PC-9 (cell line): ENCODE results near the gene STAT4. TPM values are rescaled to one million over a fixed set of nuclear protein-coding genes. Genes with fewer than 3 reads are reported as not detected.

Source experiments
- BruUV-seq: library from RNA; stranded (reverse); fragments of 400-500 nt; replicated peaks from 2 replicates; lab custom pipeline; 2021; lab: Mats Ljungman, UMichigan
- CTCF ChIA-PET: fragments of 300-600 bp; sonication (Branson Sonifier 250); formaldehyde crosslinking; loops from one replicate; lab custom pipeline; 2022; ENCODE audit warnings: antibody characterized with exemption; lab: Charles Lee
- POLR2A ChIA-PET: fragments of 300-600 bp; sonication (Branson Sonifier 250); formaldehyde crosslinking; loops from one replicate; lab custom pipeline; 2022; ENCODE audit warnings: antibody characterized with exemption; ENCODE audit not compliant: unreplicated experiment; lab: Charles Lee
- DNase-seq, 2 experiments: peaks; one replicate each; pipeline versions ENCODE4 v3.0.0 to v3.0.0-alpha.2; 2015 to 2022; ENCODE audit warnings: mixed read lengths in 1 of 2
- H2AFZ ChIP-seq: fragments of 200-600 bp; sonication (generic); 2 replicates; pipeline ENCODE4 v1.8.1; 2017; ENCODE audit warnings: antibody characterized with exemption
- H3F3A ChIP-seq: fragments of 200-600 bp; sonication (generic); 2 replicates; pipeline ENCODE4 v1.8.1; 2017; ENCODE audit warnings: antibody characterized with exemption, mild to moderate bottlenecking, low read depth; ENCODE audit not compliant: insufficient read depth
- H3K27ac ChIP-seq: fragments of 200-600 bp; sonication (generic); 2 replicates; pipeline ENCODE4 v1.6.1; 2016; ENCODE audit warnings: mixed run types
- H3K27me3 ChIP-seq: fragments of 200-600 bp; sonication (generic); 2 replicates; pipeline ENCODE4 v1.6.1; 2016; ENCODE audit warnings: low read depth, mixed run types; ENCODE audit not compliant: insufficient read depth
- H3K36me3 ChIP-seq: fragments of 200-600 bp; sonication (generic); 2 replicates; pipeline ENCODE4 v1.6.1; 2016; ENCODE audit warnings: low read depth, mixed run types
- H3K4me1 ChIP-seq: fragments of 200-600 bp; sonication (generic); replicated peaks from 2 replicates; pipeline ENCODE4 v1.6.1; 2016; ENCODE audit warnings: mixed run types; ENCODE audit not compliant: insufficient read depth
- H3K4me2 ChIP-seq: fragments of 200-600 bp; sonication (generic); 2 replicates; pipeline ENCODE4 v1.6.1; 2017; ENCODE audit warnings: mixed run types
- H3K4me3 ChIP-seq: fragments of 200-600 bp; sonication (generic); 2 replicates; pipeline ENCODE4 v1.6.1; 2016; ENCODE audit warnings: mixed run types
- H3K79me2 ChIP-seq: fragments of 200-600 bp; sonication (generic); 2 replicates; pipeline ENCODE4 v1.6.1; 2017; ENCODE audit warnings: low read depth, mixed run types
- H3K9me2 ChIP-seq: fragments of 200-600 bp; sonication (generic); 2 replicates; pipeline ENCODE4 v1.8.1; 2017; ENCODE audit warnings: mild to moderate bottlenecking; ENCODE audit not compliant: insufficient read depth
- H3K9me3 ChIP-seq: fragments of 200-600 bp; sonication (generic); 2 replicates; pipeline ENCODE4 v1.8.1; 2016; ENCODE audit warnings: low read depth; ENCODE audit not compliant: insufficient read depth
- H4K20me1 ChIP-seq: fragments of 200-600 bp; sonication (generic); 2 replicates; pipeline ENCODE4 v1.8.1; 2017; ENCODE audit not compliant: insufficient read depth
- CTCF ChIP-seq: fragments of 200-600 bp; sonication (generic); conservative IDR thresholded peaks from 2 replicates; pipeline ENCODE4 v1.6.1; 2017; ENCODE audit warnings: mixed run types, antibody characterized with exemption, mild to moderate bottlenecking, moderate library complexity
- EZH2 ChIP-seq: fragments of 200-600 bp; sonication (generic); IDR thresholded peaks from 2 replicates; pipeline ENCODE4 v1.8.0; 2017; ENCODE audit warnings: antibody characterized with exemption, low read depth
- intact Hi-C: fragments of 100-400 bp; cut with micrococcal nuclease; formaldehyde crosslinking; loops from one replicate; pipeline ENCODE4 v1.10.0; 2022; ENCODE audit not compliant: unreplicated experiment
- total RNA-seq: library from RNA; stranded (reverse); gene quantifications from 2 replicates; pipeline ENCODE4 v1.2.3, GENCODE V29; 2021

Gene STAT4
- total RNA-seq, 1 experiment from 2014 or later: 0.70 TPM

GRCh38 chr2:191012346-191012745 lies 138.4 kb downstream of the STAT4 start:
- H4K20me1 ChIP-seq: no peaks in the 10 kb centered on the region
- peaks cover 21% of the 10 kb centered on the region for H3K79me2 ChIP-seq
- no peak for DNase-seq
- no peaks in the 10 kb centered on the region for H3K27me3 ChIP-seq
- CTCF ChIA-PET: interaction anchor here (0.7 kb wide), 1 partner anchor 233 kb away, joined by 4 read pairs; the partner anchor contains the start of gene MYO1B
- H2AFZ ChIP-seq: no peak overlapping the region
- POLR2A ChIA-PET: interaction anchor here (0.6 kb wide), 1 partner anchor 66 kb away, joined by 3 read pairs; no protein-coding TSS in a partner anchor
- intact Hi-C loops: no loop called here
- no peak overlapping the region for H3K27ac ChIP-seq
- TF ChIP-seq CTCF: no peak
- no peak for TF ChIP-seq EZH2
- peak overlapping the region; percentile 78; the same call in 1 of the 2 replicates for H3K4me3 ChIP-seq
- BruUV-seq: no TSS peak
- no peaks in the 10 kb centered on the region; the same call in 1 of the 2 replicates for H3K36me3 ChIP-seq
- no peaks in the 10 kb centered on the region; the same call in 1 of the 2 replicates for H3F3A ChIP-seq
- no peaks in the 10 kb centered on the region for H3K9me3 ChIP-seq
- H3K9me2 ChIP-seq: no peaks in the 10 kb centered on the region
- H3K4me1 ChIP-seq: peaks cover 4% of the 10 kb centered on the region; the same call in 1 of the 2 replicates
- H3K4me2 ChIP-seq: peak overlapping the region; percentile 92

- ChIA-PET POLR2A (no interaction called here), CTCF (no interaction called here)
- Histone ChIP-seq H3F3A (no peaks in the 10 kb centered on the region; the same call in 1 of the 2 replicates), H3K9me2 (no peaks in the 10 kb centered on the region), H3K4me3 (no peak overlapping the region), H3K4me1 (peaks cover 4% of the 10 kb centered on the region; the same call in 1 of the 2 replicates), H3K27ac (no peak overlapping the region), H2AFZ (no peak overlapping the region), H3K27me3 (no peaks in the 10 kb centered on the region), H3K4me2 (no peak overlapping the region), H3K9me3 (no peaks in the 10 kb centered on the region), H3K36me3 (no peaks in the 10 kb centered on the region; the same call in 1 of the 2 replicates), H4K20me1 (no peaks in the 10 kb centered on the region), H3K79me2 (peaks cover 21% of the 10 kb centered on the region)
- intact Hi-C loops: no loop called here
- no peak for TF ChIP-seq CTCF
- BruUV-seq: no TSS peak
- DNase-seq: no peak
These were observed 139.6 kb downstream of the STAT4 start for GRCh38 chr2:191010887-191011885.

GRCh38 chr2:191009541-191010374 lies 141.0 kb downstream of the STAT4 start:
- DNase-seq: no peak
- ChIA-PET POLR2A (no interaction called here), CTCF (no interaction called here)
- Histone ChIP-seq H3K4me3 (no peak overlapping the region), H3K9me3 (no peaks in the 10 kb centered on the region), H4K20me1 (no peaks in the 10 kb centered on the region), H3F3A (no peaks in the 10 kb centered on the region; the same call in 1 of the 2 replicates), H3K9me2 (no peaks in the 10 kb centered on the region), H2AFZ (no peak overlapping the region), H3K4me1 (peaks cover 3% of the 10 kb centered on the region; the same call in 1 of the 2 replicates), H3K27ac (no peak overlapping the region), H3K79me2 (peaks cover 21% of the 10 kb centered on the region), H3K4me2 (no peak overlapping the region), H3K36me3 (no peaks in the 10 kb centered on the region; the same call in 1 of the 2 replicates), H3K27me3 (no peaks in the 10 kb centered on the region)
- TF ChIP-seq CTCF (no peak), EZH2 (no peak)
- no TSS peak for BruUV-seq
- intact Hi-C loops: no loop called here
